ENCODE data around the gene LRRC32.
"Not testable (repeated sequence)": the region's sequence is repeated elsewhere in the genome, so short reads cannot be mapped to it uniquely, and the experiment has no call there.

Gene LRRC32

GRCh38 chr11:76626921-76627401 is 43.6 kb downstream of the LRRC32 start:
- no peak for DNase-seq

- no peak for DNase-seq
Observed at GRCh38 chr11:76626266-76626665, 44.3 kb downstream of the LRRC32 start.

- DNase-seq: no peak
Observed at GRCh38 chr11:76625472-76626186, 44.9 kb downstream of the LRRC32 start.

- DNase-seq: no peak
Observed at GRCh38 chr11:76624500-76625379, 45.8 kb downstream of the LRRC32 start.

- no peak for DNase-seq
Observed at GRCh38 chr11:76623884-76624419, 46.6 kb downstream of the LRRC32 start.

GRCh38 chr11:76623171-76623883 is 47.2 kb downstream of the LRRC32 start:
- no peak for DNase-seq

- DNase-seq: no peak
Observed at GRCh38 chr11:76622493-76623094, 48.0 kb downstream of the LRRC32 start.

- no peak for DNase-seq
Observed at GRCh38 chr11:76621868-76622267, 48.7 kb downstream of the LRRC32 start.

GRCh38 chr11:76621466-76621865 is 49.1 kb downstream of the LRRC32 start:
- DNase-seq: no peak

GRCh38 chr11:76620489-76620888 is 50.1 kb downstream of the LRRC32 start:
- no peak for DNase-seq

- not testable (repeated sequence) for DNase-seq
Observed at GRCh38 chr11:76619801-76620200, 50.7 kb downstream of the LRRC32 start.

- DNase-seq: no peak
Observed at GRCh38 chr11:76617553-76618265, 52.8 kb downstream of the LRRC32 start.

GRCh38 chr11:76616676-76617552 is 53.6 kb downstream of the LRRC32 start:
- no peak for DNase-seq

- no peak for DNase-seq
Observed at GRCh38 chr11:76615950-76616349, 54.6 kb downstream of the LRRC32 start.

- no peak for DNase-seq
Observed at GRCh38 chr11:76614471-76615179, 55.9 kb downstream of the LRRC32 start.

- no peak for DNase-seq
Observed at GRCh38 chr11:76613901-76614300, 56.6 kb downstream of the LRRC32 start.

GRCh38 chr11:76612226-76612625 is 58.3 kb downstream of the LRRC32 start:
- no peak for DNase-seq

- no peak for DNase-seq
Observed at GRCh38 chr11:76610871-76611475, 59.6 kb downstream of the LRRC32 start.

- no peak for DNase-seq
Observed at GRCh38 chr11:76610371-76610770, 60.2 kb downstream of the LRRC32 start.

Data from activated CD4-positive, alpha-beta T cell treated with anti-CD3 and anti-CD28 coated beads, Interleukin-2, amount 50 U/mL, for 1 hour (primary cell).